SHP77 treated with DMSO at 0.1 percent for 48 hours (cell line): Measurements from ENCODE around the gene DRAP1.

Experiments
- DNase-seq: peaks from one replicate; lab custom pipeline; 2025; lab: John Stamatoyannopoulos, UW

Gene DRAP1

GRCh38 chr11:65903715-65904114, 15.5 kb upstream of the DRAP1 start:
- DNase-seq: no peak

- no peak for DNase-seq
These were observed 12.6 kb upstream of the DRAP1 start for GRCh38 chr11:65906602-65907001.

GRCh38 chr11:65907878-65908277, 11.3 kb upstream of the DRAP1 start:
- no peak for DNase-seq

- DNase-seq: peak; percentile 67
These were observed 7.3 kb upstream of the DRAP1 start for GRCh38 chr11:65911682-65912568.

- no peak for DNase-seq
These were observed 6.4 kb upstream of the DRAP1 start for GRCh38 chr11:65912845-65913244.

GRCh38 chr11:65915101-65915820, 4.0 kb upstream of the DRAP1 start:
- no peak for DNase-seq

GRCh38 chr11:65915821-65916251, 3.4 kb upstream of the DRAP1 start:
- DNase-seq: no peak

- DNase-seq: no peak
These were observed 2.8 kb upstream of the DRAP1 start for GRCh38 chr11:65916391-65916790.

- DNase-seq: no peak
These were observed 2.2 kb upstream of the DRAP1 start for GRCh38 chr11:65917077-65917433.

- no peak for DNase-seq
These were observed 1.6 kb upstream of the DRAP1 start for GRCh38 chr11:65917434-65918210.

- DNase-seq: no peak
These were observed 750 bp upstream of the DRAP1 start, which contains the start of gene C11orf68 for GRCh38 chr11:65918211-65919140. Gene C11orf68 (minus strand): TSS chr11:65919062. CDS start chr11:65919031, 31 bp downstream.

GRCh38 chr11:65919573-65920371, 546 bp downstream of the DRAP1 start:
- DNase-seq: no peak

GRCh38 chr11:65920372-65920802, 1.2 kb downstream of the DRAP1 start:
- no peak for DNase-seq

- DNase-seq: no peak
These were observed 1.9 kb downstream of the DRAP1 start for GRCh38 chr11:65921033-65921555.

- DNase-seq: no peak
These were observed 2.6 kb downstream of the DRAP1 start for GRCh38 chr11:65921876-65922275.

GRCh38 chr11:65922565-65922964, 3.3 kb downstream of the DRAP1 start:
- DNase-seq: no peak

GRCh38 chr11:65925397-65925796, 6.2 kb downstream of the DRAP1 start:
- DNase-seq: no peak

- no peak for DNase-seq
These were observed 8.7 kb downstream of the DRAP1 start for GRCh38 chr11:65927904-65928397.

GRCh38 chr11:65928667-65929066, 9.4 kb downstream of the DRAP1 start:
- no peak for DNase-seq
